Mucosa of stomach (tissue), 1 donor: ENCODE results near the gene BTG1.
A peak's percentile ranks its signal among the peaks of the same experiment; 100 is the strongest.
"Not testable (repeated sequence)": the region's sequence is repeated elsewhere in the genome, so short reads cannot be mapped to it uniquely, and the experiment has no call there.

Experiments used
- H3K27me3 ChIP-seq: one replicate; pipeline ENCODE4 v1.7.0; 2013; ENCODE audit warnings: mild to moderate bottlenecking, low read length; ENCODE audit not compliant: control insufficient read depth, insufficient read depth
- H3K36me3 ChIP-seq: one replicate; pipeline ENCODE4 v1.7.0; 2013; ENCODE audit warnings: low read length; ENCODE audit not compliant: control insufficient read depth, insufficient read depth
- H3K4me1 ChIP-seq: one replicate; pipeline ENCODE4 v1.7.0; 2013; ENCODE audit warnings: mild to moderate bottlenecking, low read length; ENCODE audit not compliant: control insufficient read depth, insufficient read depth
- H3K4me3 ChIP-seq: one replicate; pipeline ENCODE4 v1.7.0; 2013; ENCODE audit warnings: low read length
- H3K9ac ChIP-seq: one replicate; pipeline ENCODE4 v1.7.0; 2013; ENCODE audit warnings: mild to moderate bottlenecking, low read length, moderate library complexity
- H3K9me3 ChIP-seq: one replicate; pipeline ENCODE4 v1.7.0; 2013; ENCODE audit warnings: mild to moderate bottlenecking, low read length, moderate library complexity; ENCODE audit not compliant: control insufficient read depth
- donor health status: Pancreatic carcinoma.

The BTG1 gene

GRCh38 chr12:92138144-92138543 lies 7.5 kb downstream of the BTG1 start:
- Histone ChIP-seq H3K9me3 (no peaks in the 10 kb centered on the region), H3K4me3 (no peak overlapping the region), H3K4me1 (peaks cover 54% of the 10 kb centered on the region), H3K36me3 (no peaks in the 10 kb centered on the region), H3K27me3 (no peaks in the 10 kb centered on the region), H3K9ac (peak overlapping the region; percentile 33)

- Histone ChIP-seq H3K4me1 (peaks cover 58% of the 10 kb centered on the region), H3K9ac (peak overlapping the region; percentile 33), H3K9me3 (no peaks in the 10 kb centered on the region), H3K4me3 (peak overlapping the region; percentile 5), H3K36me3 (no peaks in the 10 kb centered on the region), H3K27me3 (no peaks in the 10 kb centered on the region)
These were observed 8.5 kb downstream of the BTG1 start for GRCh38 chr12:92136965-92137721.

- no peaks in the 10 kb centered on the region for H3K27me3 ChIP-seq
- no peaks in the 10 kb centered on the region for H3K36me3 ChIP-seq
- H3K9me3 ChIP-seq, result no peaks in the 10 kb centered on the region
- no peak overlapping the region for H3K9ac ChIP-seq
- H3K4me3 ChIP-seq, result no peak overlapping the region
- peaks cover 60% of the 10 kb centered on the region for H3K4me1 ChIP-seq
These were observed 9.5 kb downstream of the BTG1 start for GRCh38 chr12:92136026-92136730.

- not testable (repeated sequence) for H3K27me3 ChIP-seq
- peaks cover 60% of the 10 kb centered on the region for H3K4me1 ChIP-seq
These were observed 10.1 kb downstream of the BTG1 start for GRCh38 chr12:92135541-92135940.

GRCh38 chr12:92134638-92135274 lies 10.9 kb downstream of the BTG1 start:
- no peak overlapping the region for H3K9ac ChIP-seq
- no peak overlapping the region for H3K4me3 ChIP-seq
- no peaks in the 10 kb centered on the region for H3K27me3 ChIP-seq
- H3K36me3 ChIP-seq, result no peaks in the 10 kb centered on the region
- peaks cover 60% of the 10 kb centered on the region for H3K4me1 ChIP-seq
- no peaks in the 10 kb centered on the region for H3K9me3 ChIP-seq

More at GRCh38 chr12:92135541-92135940, 10.1 kb downstream of the BTG1 start:
- not testable (repeated sequence) for H3K36me3 ChIP-seq, H3K4me3 ChIP-seq, H3K9me3 ChIP-seq, H3K9ac ChIP-seq

- Histone ChIP-seq H3K9me3 (no peaks in the 10 kb centered on the region), H3K4me1 (peaks cover 60% of the 10 kb centered on the region), H3K9ac (peak overlapping the region; percentile 17), H3K27me3 (no peaks in the 10 kb centered on the region), H3K4me3 (no peak overlapping the region), H3K36me3 (no peaks in the 10 kb centered on the region)
These were observed 11.6 kb downstream of the BTG1 start for GRCh38 chr12:92133795-92134637.

GRCh38 chr12:92133171-92133570 lies 12.5 kb downstream of the BTG1 start:
- no peaks in the 10 kb centered on the region for H3K9me3 ChIP-seq
- no peaks in the 10 kb centered on the region for H3K36me3 ChIP-seq
- H3K4me1 ChIP-seq, result peaks cover 52% of the 10 kb centered on the region
- H3K4me3 ChIP-seq, result no peak overlapping the region
- no peaks in the 10 kb centered on the region for H3K27me3 ChIP-seq
- no peak overlapping the region for H3K9ac ChIP-seq

GRCh38 chr12:92132288-92132687 lies 13.4 kb downstream of the BTG1 start:
- H3K27me3 ChIP-seq, result no peaks in the 10 kb centered on the region
- H3K4me3 ChIP-seq, result no peak overlapping the region
- H3K9me3 ChIP-seq, result no peaks in the 10 kb centered on the region
- peaks cover 43% of the 10 kb centered on the region for H3K4me1 ChIP-seq
- no peak overlapping the region for H3K9ac ChIP-seq
- no peaks in the 10 kb centered on the region for H3K36me3 ChIP-seq

GRCh38 chr12:92130999-92131398 lies 14.6 kb downstream of the BTG1 start:
- Histone ChIP-seq H3K9me3 (no peaks in the 10 kb centered on the region), H3K4me1 (peaks cover 30% of the 10 kb centered on the region), H3K27me3 (no peaks in the 10 kb centered on the region), H3K36me3 (no peaks in the 10 kb centered on the region), H3K9ac (no peak overlapping the region), H3K4me3 (no peak overlapping the region)

GRCh38 chr12:92129609-92130008 lies 16.0 kb downstream of the BTG1 start:
- Histone ChIP-seq H3K4me3 (no peak overlapping the region), H3K9ac (no peak overlapping the region), H3K27me3 (no peaks in the 10 kb centered on the region)

GRCh38 chr12:92128612-92129011 lies 17.0 kb downstream of the BTG1 start:
- no peak overlapping the region for H3K4me3 ChIP-seq
- H3K9ac ChIP-seq, result no peak overlapping the region
- no peaks in the 10 kb centered on the region for H3K9me3 ChIP-seq
- H3K4me1 ChIP-seq, result peaks cover 23% of the 10 kb centered on the region
- H3K36me3 ChIP-seq, result no peaks in the 10 kb centered on the region
- H3K27me3 ChIP-seq, result no peaks in the 10 kb centered on the region

More at GRCh38 chr12:92129609-92130008, 16.0 kb downstream of the BTG1 start:
- H3K36me3 ChIP-seq, result no peaks in the 10 kb centered on the region
- H3K9me3 ChIP-seq, result no peaks in the 10 kb centered on the region
- H3K4me1 ChIP-seq, result peaks cover 33% of the 10 kb centered on the region
